Keratinocyte (primary cell): ENCODE results near the gene CDRT4. TPM values are rescaled to one million over a fixed set of nuclear protein-coding genes. Genes with fewer than 3 reads are reported as not detected.
A peak's percentile ranks its signal among the peaks of the same experiment; 100 is the strongest.

Experiments
- DNase-seq: peaks from one replicate; pipeline ENCODE4 v3.0.0-alpha.2; 2011; ENCODE audit warnings: low read depth, missing footprints, low spot score
- FAIRE-seq: peaks from 2 replicates; lab custom pipeline; 2011; peaks lifted over from hg19 to GRCh38; lab: Jason Lieb, UNC
- H2AFZ ChIP-seq: 2 replicates; pipeline ENCODE4 v1.6.0; 2012; ENCODE audit warnings: low read length, control low read depth, inconsistent platforms; ENCODE audit not compliant: control insufficient read depth
- H3K27ac ChIP-seq: 2 replicates; pipeline ENCODE4 v1.5.1; 2011; ENCODE audit warnings: low read length; ENCODE audit not compliant: control insufficient read depth, insufficient read depth
- H3K27me3 ChIP-seq: 3 replicates; pipeline ENCODE4 v1.6.0; 2011; ENCODE audit warnings: low read length; ENCODE audit not compliant: control insufficient read depth, insufficient read depth; ENCODE audit errors: extremely low read depth
- H3K36me3 ChIP-seq, 2 experiments: 2 replicates in 1 of 2; 3 replicates in 1 of 2; pipeline ENCODE4 v1.5.1; 2011; ENCODE audit warnings: low read length in 2 of 2, mild to moderate bottlenecking in 1 of 2; ENCODE audit not compliant: control insufficient read depth in 2 of 2, insufficient read depth in 2 of 2; ENCODE audit errors: extremely low read depth in 1 of 2
- H3K4me1 ChIP-seq: 3 replicates; pipeline ENCODE4 v1.5.1; 2011; ENCODE audit warnings: low read length; ENCODE audit not compliant: control insufficient read depth, insufficient read depth; ENCODE audit errors: extremely low read depth
- H3K4me2 ChIP-seq: 3 replicates; pipeline ENCODE4 v1.6.0; 2011; ENCODE audit warnings: low read depth, low read length; ENCODE audit not compliant: control insufficient read depth, insufficient read depth; ENCODE audit errors: extremely low read depth
- H3K4me3 ChIP-seq, 3 experiments: fragments of 200-600 bp in 1 of 3; sonication (generic) in 1 of 3; 2 replicates in 2 of 3; 3 replicates in 1 of 3; pipeline ENCODE4 v1.5.1; 2011 to 2016; ENCODE audit warnings: low read length in 3 of 3, mild to moderate bottlenecking in 3 of 3, control low read depth in 2 of 3, inconsistent platforms in 1 of 3, low read depth in 1 of 3, mixed read lengths in 1 of 3, mixed run types in 1 of 3, moderate library complexity in 1 of 3; ENCODE audit not compliant: control insufficient read depth in 2 of 3, insufficient read depth in 2 of 3; ENCODE audit errors: extremely low read depth in 1 of 3
- H3K79me2 ChIP-seq: 2 replicates; pipeline ENCODE4 v1.6.0; 2012; ENCODE audit warnings: low read length; ENCODE audit not compliant: control insufficient read depth, insufficient read depth
- H3K9ac ChIP-seq: 3 replicates; pipeline ENCODE4 v1.6.0; 2011; ENCODE audit warnings: low read length; ENCODE audit not compliant: control insufficient read depth, insufficient read depth; ENCODE audit errors: extremely low read depth
- H3K9me1 ChIP-seq: 3 replicates; pipeline ENCODE4 v1.6.0; 2011; ENCODE audit warnings: low read length; ENCODE audit not compliant: control insufficient read depth, insufficient read depth; ENCODE audit errors: extremely low read depth
- H3K9me3 ChIP-seq: 2 replicates; pipeline ENCODE4 v1.5.1; 2012; ENCODE audit warnings: low read depth, low read length; ENCODE audit not compliant: control insufficient read depth
- H4K20me1 ChIP-seq: 3 replicates; pipeline ENCODE4 v1.6.0; 2011; ENCODE audit warnings: low read length; ENCODE audit not compliant: control insufficient read depth, insufficient read depth; ENCODE audit errors: extremely low read depth
- CTCF ChIP-seq, 3 experiments: IDR thresholded peaks in 1 of 3; conservative IDR thresholded peaks in 1 of 3; optimal IDR thresholded peaks in 1 of 3; 2 replicates in 2 of 3; 3 replicates in 1 of 3; pipeline versions ENCODE3 to v1.5.1; 2011; ENCODE audit warnings: low read length in 3 of 3, mild to moderate bottlenecking in 3 of 3, moderate library complexity in 2 of 3, control low read depth in 1 of 3, inconsistent platforms in 1 of 3; ENCODE audit not compliant: insufficient read depth in 2 of 3; ENCODE audit errors: extremely low read depth in 1 of 3
- EZH2 ChIP-seq: IDR thresholded peaks from one replicate; pipeline ENCODE4 v1.6.1; 2012; ENCODE audit warnings: inconsistent platforms, mild to moderate bottlenecking, low read length, moderate library complexity
- dilution Hi-C: fragments of 300-500 bp; cut with MboI; formaldehyde crosslinking; loops from one replicate; pipeline ENCODE4 v1.7.0; 2020; ENCODE audit warnings: low sequenced_read_pairs; ENCODE audit not compliant: extremely low pct_ligation_motif_present
- polyA plus RNA-seq, 5 experiments: library from polyadenylated mRNA; depleted of rRNA in 3 of 5; stranded (reverse) in 3 of 5; stranded (forward) in 1 of 5; unstranded in 1 of 5; fragments of >200 nt; gene quantifications; 1 replicate in 1 of 5; 2 replicates in 3 of 5; 3 replicates in 1 of 5; pipeline versions ENCODE4 v1.2.1 to v1.2.3, GENCODE V29; 2011 to 2012; ENCODE audit warnings: missing spikeins in 2 of 5, low read depth in 1 of 5, low replicate concordance in 1 of 5

Gene CDRT4
- polyA plus RNA-seq, 1 donor (not counting 4 experiments of a cell fraction or from before 2014, with no cell fraction given): 0.93 TPM

GRCh38 chr17:15466131-15466530, 1.3 kb downstream of the CDRT4 start:
- Histone ChIP-seq H3K27ac (no peak overlapping the region), H3K79me2 (no peaks in the 10 kb centered on the region), H2AFZ (no peak overlapping the region), H4K20me1 (no peaks in the 10 kb centered on the region), H3K9me1 (no peaks in the 10 kb centered on the region), H3K36me3 (no peaks in the 10 kb centered on the region), H3K9me3 (no peaks in the 10 kb centered on the region), H3K4me2 (no peak overlapping the region), H3K9ac (no peak overlapping the region), H3K4me3 (no peak overlapping the region), H3K4me1 (no peaks in the 10 kb centered on the region), H3K27me3 (no peaks in the 10 kb centered on the region)
- dilution Hi-C loops: no loop called here
- FAIRE-seq (no peak), DNase-seq (no peak)
- no peak for TF ChIP-seq EZH2
- TF ChIP-seq CTCF (optimal IDR thresholded peaks at IDR 0.05 in 1 of 3, IDR thresholded peaks at IDR 0.05 in 1 of 3, conservative IDR thresholded peaks at IDR 0.05 in 1 of 3; ENCODE audit: extremely low read depth in 1 of 3, insufficient read depth in 2 of 3, low read length in 3 of 3): no peak

DNA sequence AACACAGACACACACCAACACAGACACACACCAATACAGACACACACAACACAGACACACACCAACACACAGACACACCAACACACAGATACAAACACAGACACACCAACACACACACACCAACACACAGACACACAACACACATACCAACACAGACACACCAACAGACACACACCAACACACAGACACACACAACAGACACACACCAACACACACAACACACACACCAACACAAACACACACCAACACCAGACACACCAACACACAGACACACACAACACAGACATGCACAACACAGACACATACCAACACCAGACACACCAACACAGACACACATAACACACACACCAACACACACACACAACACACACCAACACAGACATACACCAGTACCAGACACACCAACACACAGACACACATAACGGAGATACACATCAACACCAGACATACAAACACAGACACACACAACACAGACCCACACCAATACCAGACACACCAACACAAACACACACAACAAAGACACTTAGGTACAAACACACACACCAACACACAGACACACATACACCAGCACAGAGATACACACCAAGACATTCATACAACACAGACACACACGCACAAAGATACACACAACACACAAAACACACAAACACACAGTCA, 2.2 kb downstream of the CDRT4 start:
- no peak overlapping the region for H3K4me2 ChIP-seq
- no peak overlapping the region for H3K4me3 ChIP-seq
- H3K4me1 ChIP-seq: no peaks in the 10 kb centered on the region
- no peaks in the 10 kb centered on the region for H4K20me1 ChIP-seq
- H3K9me1 ChIP-seq: no peaks in the 10 kb centered on the region
- H3K9ac ChIP-seq: no peak overlapping the region
- H3K27ac ChIP-seq: no peak overlapping the region
- H3K36me3 ChIP-seq: no peaks in the 10 kb centered on the region
- dilution Hi-C loops: no loop called here
- H3K9me3 ChIP-seq: no peaks in the 10 kb centered on the region
- FAIRE-seq (peak; percentile 48), DNase-seq (no peak)
- H3K79me2 ChIP-seq: no peaks in the 10 kb centered on the region
- no peak overlapping the region for H2AFZ ChIP-seq
- no peak for TF ChIP-seq CTCF (optimal IDR thresholded peaks at IDR 0.05 in 1 of 3, IDR thresholded peaks at IDR 0.05 in 1 of 3, conservative IDR thresholded peaks at IDR 0.05 in 1 of 3; ENCODE audit: extremely low read depth in 1 of 3, insufficient read depth in 2 of 3, low read length in 3 of 3)
- no peak for TF ChIP-seq EZH2
- H3K27me3 ChIP-seq: no peaks in the 10 kb centered on the region
